GM18907 (cell line): ENCODE results near the gene BROX.
A peak's percentile ranks its signal among the peaks of the same experiment; 100 is the strongest.
"Not testable (repeated sequence)": the region's sequence is repeated elsewhere in the genome, so short reads cannot be mapped to it uniquely, and the experiment has no call there.

ENCODE experiments used
- ATAC-seq: cut with Tn5 transposase; IDR thresholded peaks from one replicate; pipeline ENCODE4 v1.9.1; 2021; ENCODE audit warnings: mild to moderate bottlenecking, moderate library complexity; ENCODE audit not compliant: unreplicated experiment

BROX gene

DNA sequence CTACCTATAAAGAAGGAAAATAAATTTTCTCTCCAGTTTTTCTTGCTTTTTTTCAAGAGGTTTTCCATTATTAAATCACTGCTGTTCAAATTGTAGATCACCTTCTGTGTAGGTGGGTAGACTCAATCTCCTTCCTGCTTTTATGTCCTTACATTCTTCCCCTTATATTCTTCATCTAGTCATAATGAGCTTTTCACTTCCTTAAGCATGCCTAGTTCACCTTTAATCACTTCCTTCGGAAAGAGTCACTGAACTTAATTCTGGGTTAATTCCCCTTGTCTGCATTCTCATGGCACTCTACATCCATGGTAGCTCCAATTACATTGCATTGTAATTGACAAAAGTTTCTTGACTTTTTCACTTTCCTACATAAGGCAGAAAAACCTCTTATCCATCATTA is 18.5 kb downstream of the BROX start:
- no peak for ATAC-seq

DNA sequence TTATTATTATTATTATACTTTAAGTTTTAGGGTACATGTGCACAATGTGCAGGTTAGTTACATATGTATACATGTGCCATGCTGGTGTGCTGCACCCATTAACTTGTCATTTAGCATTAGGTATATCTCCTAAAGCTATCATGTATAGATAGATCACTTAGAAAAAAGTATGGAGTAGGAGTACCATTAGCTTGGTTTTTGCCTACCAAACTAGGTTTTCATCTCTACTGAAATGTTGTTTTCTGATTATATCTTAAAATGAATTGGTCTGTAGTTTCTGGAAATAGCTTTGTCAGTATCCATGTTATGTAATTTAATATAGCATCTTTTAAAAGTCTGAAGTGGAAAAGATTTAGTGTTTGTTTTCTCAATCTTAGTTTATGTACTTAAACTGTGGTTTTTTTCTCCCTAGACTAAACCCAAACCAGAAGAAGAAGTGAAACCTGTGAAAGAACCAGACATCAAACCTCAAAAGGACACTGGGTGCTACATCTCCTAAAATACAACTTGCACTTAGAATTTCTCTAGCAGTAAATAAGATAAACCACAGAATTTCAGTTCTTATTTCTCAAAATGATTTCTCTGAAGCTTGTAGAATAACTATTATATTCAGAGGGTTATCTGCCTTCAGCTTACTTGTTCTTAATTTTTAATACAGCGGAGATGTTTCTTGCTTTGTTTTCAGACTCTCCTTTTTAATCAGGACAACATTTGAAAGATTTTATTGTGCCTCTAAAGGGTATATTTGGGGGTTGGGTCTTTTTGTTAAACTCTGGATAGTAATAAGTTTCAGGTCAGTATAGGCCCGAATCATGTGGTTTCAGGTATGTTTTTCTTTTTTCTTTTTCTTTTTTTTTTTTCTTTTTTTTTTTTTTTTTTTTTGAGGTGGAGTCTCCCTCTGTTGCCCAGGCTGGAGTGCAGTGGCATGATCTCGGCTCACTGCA is 20.1 kb downstream of the BROX start:
- ATAC-seq = peak; percentile 97

DNA sequence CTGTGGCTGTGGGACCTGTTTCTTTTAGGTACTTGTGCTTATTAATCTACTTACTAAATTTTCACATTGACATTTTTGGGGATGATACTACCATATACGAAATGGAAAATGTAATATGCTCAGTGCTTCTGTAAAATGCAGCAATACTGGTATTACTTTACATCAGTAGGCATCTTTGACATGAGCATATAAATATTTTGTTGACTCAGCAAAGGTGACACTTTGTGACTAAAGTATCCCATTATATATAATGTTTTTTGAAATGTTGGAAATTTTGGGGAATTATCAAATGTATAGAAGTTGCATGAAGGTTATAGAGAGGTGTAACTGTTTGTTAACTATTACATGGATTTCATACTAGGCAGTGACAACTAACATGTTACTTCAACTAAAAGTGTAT is 22.4 kb downstream of the BROX start:
- ATAC-seq = no peak

DNA sequence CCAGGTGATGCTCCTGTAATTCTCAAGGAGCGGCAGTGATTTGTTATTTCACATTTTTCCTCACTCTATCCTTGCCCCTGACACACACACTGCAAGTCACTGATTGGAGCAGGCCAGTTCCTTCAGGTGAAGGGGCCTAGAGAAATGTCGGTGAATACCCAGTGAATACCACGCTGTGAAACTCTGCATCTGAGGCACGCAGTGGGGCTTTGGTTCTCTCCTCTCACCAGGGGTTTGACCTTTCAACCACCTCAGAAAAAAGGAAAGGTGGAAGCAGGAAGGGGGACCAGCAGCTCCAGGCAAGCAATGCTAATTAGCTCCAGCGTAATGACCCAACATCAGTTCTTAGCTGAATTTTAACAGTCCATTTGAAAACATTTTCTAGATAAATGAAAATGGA is 24.1 kb downstream of the BROX start:
- ATAC-seq = no peak

DNA sequence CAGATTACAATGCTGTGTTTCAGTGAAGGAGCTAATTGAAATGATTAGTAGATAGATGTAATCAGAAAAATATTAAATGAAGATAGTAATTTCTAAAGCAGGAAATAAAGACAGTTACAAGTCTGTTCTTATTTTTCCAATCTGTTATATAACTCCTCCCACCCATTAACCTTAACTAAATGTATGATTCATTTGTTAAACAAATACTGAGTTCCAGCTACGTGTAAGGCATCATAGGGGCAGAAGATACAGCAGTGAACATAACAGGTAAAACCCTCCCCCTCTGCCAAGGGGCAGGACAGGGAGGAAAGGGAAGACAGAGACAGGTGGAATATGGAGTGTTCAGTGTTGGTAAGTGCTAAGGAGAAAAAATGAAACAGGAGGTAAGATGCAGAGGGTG is 24.6 kb downstream of the BROX start, which contains the start of gene FAM177B:
FAM177B (plus strand) TSS at position 231 of the 400 bp plus-strand sequence. CDS start 9,344 bp downstream, outside the sequence.
- no peak for ATAC-seq

DNA sequence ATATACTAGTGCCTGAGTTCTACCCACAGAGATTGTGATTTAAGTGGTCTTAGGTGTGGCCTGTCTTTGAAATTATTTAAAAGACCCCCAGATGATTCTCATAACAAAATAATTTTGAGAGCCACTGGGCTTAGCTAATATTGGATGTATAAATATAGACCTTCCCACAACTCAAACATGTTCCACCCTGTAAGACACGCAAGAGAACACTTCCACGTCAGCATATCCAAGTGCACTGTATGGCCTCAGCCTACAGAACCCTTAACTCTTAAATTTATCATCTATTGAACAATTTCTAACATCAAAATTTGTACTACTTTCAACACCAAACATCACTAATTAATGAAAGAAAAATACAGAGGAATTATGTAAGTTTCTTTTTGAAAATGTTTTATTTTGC is 27.1 kb downstream of the BROX start:
- no peak for ATAC-seq

DNA sequence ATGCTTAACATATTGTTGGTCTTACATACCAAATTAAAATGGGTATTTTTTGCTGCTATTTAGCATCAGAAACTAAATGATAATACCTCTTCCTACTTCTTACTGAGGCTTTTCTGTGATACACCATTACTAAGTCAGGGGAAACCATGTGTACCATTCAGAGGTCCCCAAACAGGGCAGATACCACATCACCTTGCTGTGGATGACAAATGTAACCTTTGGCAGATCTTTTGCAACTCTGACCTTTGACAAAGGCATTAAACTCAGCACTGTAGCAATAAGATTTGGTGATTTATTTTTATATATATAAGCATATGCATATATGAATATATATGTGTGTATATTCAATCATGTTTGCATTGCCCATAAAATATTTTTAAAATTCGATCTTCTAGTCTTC is 27.6 kb downstream of the BROX start:
- no peak for ATAC-seq

DNA sequence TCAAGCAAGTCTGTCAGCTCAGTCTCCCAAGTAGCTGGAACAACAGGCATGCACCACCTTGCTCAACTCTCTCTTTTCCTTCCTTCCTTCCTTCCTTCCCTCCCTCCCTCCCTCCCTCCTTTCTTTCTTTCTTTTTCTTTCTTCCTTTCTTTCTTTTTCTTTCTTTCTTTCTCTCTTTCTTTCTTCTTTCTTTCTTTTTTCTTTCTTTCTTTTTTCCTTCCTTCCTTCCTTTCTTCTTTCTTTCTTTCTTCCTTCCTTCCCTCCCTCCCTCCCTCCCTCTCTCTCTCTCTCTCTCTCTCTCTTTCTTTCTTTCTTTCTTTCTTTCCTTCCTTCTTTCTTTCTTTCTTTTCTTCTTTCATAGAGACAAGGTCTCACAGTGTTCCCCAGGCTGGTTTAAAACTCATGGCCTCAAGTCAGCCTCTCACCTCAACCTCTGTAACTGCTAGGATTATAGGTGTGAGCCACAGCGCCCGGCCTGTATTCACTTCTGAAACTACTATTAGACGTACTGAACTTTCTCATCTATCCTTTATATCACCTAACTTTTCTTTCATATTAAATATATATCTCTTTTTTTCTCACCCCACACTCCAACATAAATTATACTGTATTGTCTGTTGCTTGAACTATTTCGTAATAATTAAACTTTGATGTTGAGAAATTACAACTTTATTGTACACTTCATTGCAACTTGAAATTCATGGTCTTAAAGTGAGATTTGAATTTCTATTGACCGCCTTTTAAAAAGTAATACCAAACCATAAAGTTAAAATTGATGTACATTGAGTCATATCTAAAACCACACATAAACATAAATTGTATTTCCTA is 29.5 kb downstream of the BROX start:
- ATAC-seq = not testable (repeated sequence)

DNA sequence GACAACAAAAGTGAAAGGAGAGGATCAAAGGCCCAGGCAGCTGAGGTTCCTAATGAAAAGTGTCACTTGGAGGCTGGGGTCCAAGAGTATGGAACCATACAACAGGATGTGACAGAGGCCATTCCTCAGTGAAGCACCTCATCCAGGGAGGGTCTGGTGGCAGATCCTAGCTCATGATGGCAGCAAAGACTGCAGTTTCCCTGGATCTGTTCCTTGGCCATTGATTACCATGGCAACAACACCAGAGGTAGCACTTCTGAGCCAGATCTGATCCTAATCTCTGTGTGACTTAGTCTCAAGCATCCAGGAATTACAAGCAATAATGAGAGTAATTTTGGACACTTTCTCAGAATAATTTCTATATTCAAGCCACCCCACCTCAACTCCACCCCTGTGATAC is 37.6 kb downstream of the BROX start:
- no peak for ATAC-seq

DNA sequence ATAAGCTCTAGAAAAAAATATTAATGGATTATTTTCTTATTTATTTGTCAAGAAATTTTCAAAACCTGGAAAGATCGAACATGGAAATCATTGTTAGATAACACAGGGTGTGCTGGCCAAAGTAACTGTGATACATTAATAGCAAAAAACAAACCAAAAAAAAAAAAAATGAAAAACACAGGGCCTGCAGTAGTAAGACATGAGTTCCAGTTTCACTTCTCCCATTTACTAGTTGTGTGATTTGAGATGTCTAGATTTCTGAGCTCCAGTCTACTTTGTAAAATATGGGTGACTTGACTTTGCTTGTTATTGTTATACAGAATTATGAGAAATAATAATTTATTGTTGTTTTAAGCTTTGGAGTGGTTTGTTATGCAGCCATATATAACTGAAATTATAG is 38.3 kb downstream of the BROX start:
- peak; percentile 71 for ATAC-seq

DNA sequence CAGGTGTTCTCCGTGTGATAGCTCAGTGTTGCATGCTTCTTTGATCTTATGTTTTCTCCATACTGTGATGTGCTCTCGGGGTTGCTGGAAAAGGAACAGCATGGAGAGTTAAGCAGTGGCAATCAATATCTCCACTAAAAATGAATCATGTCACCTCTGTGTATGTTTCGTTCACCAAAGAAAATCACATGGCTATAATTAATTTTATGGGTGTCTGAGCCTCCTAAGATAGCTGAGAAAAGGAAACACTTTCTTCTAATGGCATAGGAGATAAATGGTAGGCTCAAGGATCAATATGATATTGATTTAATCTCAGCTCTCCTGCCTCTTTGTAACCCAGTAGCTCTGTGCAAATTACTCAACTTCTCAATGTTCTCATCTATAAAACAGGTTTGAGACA is 38.9 kb downstream of the BROX start:
- ATAC-seq = no peak

DNA sequence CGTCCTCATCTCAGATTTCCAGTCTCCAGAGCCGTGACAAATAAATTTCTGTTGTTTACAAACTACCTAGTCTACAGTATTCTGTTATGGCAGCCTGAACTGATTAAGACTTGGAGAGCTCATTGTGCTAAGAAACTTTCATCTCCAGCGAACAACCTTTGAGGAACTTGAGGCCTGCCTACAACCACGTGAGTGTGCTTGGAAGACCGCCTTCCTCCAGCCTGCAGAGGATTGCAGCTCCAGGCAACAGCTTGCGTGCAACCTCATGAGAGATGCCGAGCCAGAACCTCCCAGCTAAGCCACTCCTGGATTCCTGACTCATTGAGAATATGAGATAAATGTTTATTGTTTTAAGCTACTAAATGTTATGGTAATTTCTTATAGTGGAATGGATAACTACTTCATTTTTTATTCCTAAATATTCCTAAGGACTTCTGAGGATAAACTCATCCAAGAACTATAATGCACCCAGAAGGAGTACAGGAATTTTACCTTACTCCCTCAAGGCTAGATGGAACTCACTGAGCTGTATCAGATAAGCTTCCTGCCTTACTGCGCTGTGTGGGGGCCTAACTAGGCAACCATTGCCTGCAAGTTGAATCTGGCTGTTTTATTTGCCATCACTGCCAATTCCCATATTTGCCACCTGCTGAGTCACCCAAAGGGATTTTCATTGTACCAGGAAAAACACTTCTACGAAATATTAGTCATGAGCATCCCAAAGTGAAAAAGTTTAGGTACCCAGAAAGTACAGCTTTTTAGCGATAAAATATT is 42.2 kb downstream of the BROX start:
- ATAC-seq = no peak

DNA sequence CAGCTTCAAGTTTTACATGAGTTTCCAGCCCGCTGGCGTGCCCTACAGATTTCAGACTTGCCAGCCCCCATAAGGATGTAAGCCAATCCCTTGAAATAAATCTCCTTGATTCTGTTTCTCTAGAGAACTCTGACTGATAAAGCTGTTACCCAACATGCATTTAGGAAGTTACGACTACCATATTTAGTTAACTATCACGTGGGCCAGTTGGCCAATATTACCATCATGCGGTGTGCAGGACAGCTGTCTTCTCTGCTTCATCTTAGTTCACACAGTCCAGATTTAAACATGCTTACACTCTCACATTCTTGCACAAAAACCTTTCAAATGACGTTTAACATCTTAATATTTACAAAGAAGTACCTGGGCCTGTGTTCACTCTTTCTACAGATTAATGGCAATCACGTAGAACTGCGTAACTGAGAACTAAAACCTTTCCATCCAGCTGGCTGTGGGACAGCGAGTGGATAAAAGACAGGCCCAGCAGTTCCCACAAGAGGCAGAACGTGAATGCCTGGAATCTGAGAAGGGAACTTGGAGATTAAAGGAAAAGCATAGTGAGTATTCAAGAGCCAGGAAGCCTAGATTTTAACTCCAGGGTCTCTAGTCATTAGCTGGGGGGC is 45.4 kb downstream of the BROX start:
- no peak for ATAC-seq

DNA sequence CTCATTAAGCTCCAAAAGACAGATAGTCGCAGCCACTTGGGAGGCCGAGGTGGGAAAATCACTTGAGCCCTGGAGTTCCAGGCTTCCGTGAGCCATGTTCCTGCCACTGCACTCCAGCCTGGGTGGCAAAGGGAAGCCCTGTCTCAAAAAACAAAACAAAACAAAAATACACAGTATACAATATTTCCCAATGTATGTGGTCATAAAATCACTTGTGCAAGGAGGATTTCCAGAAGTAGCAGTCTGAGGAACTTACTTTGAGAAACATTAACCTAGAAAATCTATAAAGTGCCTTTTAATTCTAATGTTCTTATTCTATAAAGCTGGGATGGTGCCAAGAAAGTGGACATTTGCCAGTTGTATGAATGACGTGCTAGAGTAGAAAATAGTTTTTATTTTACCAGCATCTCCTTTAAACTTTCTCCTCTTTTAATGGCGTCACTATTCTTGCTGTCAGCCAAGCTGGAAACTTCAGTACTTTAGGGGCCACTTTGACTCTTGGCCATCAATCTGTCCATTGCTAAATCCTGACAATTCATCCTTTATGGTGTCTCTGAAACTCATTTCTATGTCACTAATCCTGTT is 47.2 kb downstream of the BROX start:
- ATAC-seq = no peak

DNA sequence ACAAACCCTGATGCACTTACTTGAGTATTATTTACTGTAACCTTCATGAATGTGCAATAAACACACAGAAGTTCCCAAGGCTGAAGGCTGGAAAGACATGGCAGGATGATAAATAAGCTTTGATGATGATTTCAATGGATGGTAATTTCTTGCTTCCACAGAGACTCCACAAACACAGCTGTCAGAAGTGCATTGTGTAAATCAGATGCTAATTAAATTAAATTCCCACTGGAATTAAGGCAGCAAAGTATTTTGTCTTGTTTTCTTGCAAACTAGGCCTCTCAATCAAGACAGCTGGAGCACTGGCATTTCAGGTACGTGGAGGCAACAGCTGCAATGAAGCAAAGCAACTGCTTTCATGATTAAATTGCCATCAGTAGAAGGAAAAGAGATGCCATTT is 48.7 kb downstream of the BROX start:
- no peak for ATAC-seq

DNA sequence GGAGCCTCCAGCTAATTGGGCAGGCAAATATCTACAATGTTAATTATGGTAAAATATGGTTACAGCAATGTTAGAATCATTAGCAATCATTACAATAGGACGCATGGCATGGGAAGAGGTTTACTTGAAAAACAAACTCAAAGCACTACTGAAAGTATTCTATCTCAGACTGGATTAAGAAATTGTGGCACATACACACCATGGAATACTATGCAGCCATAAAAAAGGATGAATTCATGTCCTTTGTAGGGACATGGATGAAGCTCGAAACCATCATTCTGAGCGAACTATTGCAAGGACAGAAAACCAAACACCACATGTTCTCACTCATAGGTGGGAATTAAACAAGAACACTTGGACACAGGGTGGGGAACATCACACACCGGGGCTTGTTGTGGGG is 49.8 kb downstream of the BROX start:
- not testable (repeated sequence) for ATAC-seq

DNA sequence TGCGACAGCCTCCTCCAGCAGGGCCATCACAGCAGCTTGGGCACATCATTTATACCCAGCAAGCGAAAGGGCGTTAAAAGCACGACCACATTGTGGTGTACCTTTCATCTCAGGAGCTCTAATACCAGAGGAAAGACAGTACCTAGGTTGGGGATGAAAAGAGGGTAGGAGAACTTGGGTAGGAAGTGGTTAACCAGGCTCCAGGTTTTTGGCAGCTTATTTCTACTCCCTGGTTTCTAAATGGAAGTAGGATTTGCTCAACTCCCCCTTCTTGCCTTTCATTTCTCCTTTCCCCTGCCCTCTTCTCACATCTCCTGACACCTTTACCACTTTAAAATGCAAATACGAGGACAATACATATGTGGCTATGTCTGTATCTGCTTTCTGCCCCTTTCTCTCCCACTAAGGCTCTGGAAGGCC is 54.8 kb downstream of the BROX start:
- no peak for ATAC-seq

DNA sequence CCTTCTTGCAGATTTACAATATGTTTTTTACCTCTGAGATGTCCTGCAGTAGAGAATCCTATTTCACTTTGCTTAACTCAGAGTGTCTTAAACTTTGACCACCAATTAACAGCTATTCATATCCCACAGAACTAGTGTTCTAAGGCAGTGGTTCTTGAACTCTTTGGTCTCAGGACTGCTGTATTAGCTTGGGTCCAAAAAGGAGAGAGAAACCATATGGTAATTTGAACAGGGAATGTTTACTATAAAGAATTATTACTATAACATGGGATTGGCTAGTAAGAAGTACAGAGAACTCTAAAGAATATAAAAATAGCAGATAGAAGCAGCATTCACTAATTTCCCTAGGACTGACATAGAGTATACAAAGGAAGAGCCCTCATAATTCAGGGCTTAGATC is 56.2 kb downstream of the BROX start:
- ATAC-seq = no peak

DNA sequence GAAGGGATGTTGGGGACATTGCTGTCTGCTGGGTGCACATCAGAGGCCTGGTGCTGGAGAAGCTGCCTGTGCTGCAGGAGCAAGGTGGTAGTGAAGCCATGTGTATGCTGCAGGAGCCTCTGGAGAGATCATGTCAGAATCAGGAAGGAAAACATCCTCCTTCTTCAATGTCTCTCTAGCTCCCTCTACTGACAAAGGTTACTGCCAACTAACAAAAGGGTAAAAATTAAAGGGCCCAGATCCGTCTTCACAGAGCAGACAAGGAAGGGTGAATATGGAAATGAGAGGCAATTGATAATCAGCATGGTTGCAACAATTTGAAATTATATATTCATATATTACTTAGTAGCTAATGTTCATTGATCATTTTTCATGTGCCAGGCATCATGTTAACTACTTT is 56.8 kb downstream of the BROX start:
- no peak for ATAC-seq

DNA sequence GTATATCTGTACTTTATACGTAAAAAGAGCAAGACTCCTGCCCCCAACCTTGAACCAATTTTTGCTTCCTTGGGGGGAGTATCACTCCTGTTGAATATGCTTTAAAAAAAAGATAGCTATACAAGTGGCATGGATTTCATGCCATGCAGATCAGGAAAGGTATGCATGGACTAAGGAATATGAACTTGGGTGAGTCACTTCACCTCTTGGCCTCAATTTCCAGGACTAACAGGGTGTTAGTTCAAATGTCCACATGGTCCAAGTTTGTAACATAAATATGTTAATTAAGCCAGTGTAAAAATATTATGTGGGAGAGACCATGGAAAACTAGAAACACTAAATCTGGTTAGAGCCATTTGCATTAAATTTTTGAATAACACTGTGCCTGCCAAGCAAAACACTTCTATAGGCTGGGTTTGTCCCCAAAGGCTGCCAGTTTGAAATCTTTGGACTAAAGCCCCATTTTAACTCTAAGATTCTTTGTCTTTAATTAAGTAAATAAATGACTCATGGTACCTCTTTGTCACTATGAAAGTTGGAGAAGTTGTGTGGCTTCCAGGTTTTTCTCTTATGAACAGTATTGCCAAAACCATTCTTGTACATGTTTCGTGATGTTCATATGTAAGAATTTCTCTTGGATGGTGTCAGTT is 57.7 kb downstream of the BROX start:
- no peak for ATAC-seq
